Heart right ventricle (tissue), 16 donors: ENCODE data around the gene LANCL3. TPM values are rescaled to one million over a fixed set of nuclear protein-coding genes. Genes with fewer than 3 reads are reported as not detected.
"Not testable (repeated sequence)": the region's sequence is repeated elsewhere in the genome, so short reads cannot be mapped to it uniquely, and the experiment has no call there.

Experiments
- ATAC-seq, 8 donors: fragments of 200-7000 bp; cut with Tn5 transposase; one replicate each; pipeline ENCODE4 v1.9.1; 2020; ENCODE audit warnings: mild to moderate bottlenecking in 8 of 8, moderate library complexity in 8 of 8, moderate number of reproducible peaks in 1 of 8
- DNase-seq, 2 donors: peaks; one replicate each; pipeline ENCODE4 v3.0.0-alpha.2; 2020
- H3K27ac ChIP-seq, 10 donors: fragments of 200-600 bp; sonication (generic) in 2 of 10; one replicate each; pipeline versions ENCODE4 v1.5.0 to v1.8.0; 2020 to 2022; ENCODE audit warnings: mild to moderate bottlenecking in 3 of 10
- H3K27me3 ChIP-seq, 7 donors: fragments of 200-600 bp; one replicate each; pipeline ENCODE4 v1.8.0; 2021 to 2022; ENCODE audit warnings: mild to moderate bottlenecking in 2 of 7
- H3K36me3 ChIP-seq, 9 donors: fragments of 200-600 bp; sonication (generic) in 1 of 9; one replicate each; pipeline versions ENCODE4 v1.5.0 to v1.8.0; 2020 to 2022; ENCODE audit warnings: mild to moderate bottlenecking in 2 of 9
- H3K4me1 ChIP-seq, 9 donors: fragments of 200-600 bp; sonication (generic) in 1 of 9; one replicate each; pipeline versions ENCODE4 v1.5.0 to v1.8.0; 2020 to 2022; ENCODE audit warnings: mild to moderate bottlenecking in 4 of 9
- H3K4me3 ChIP-seq, 10 donors: fragments of 200-600 bp; sonication (generic) in 2 of 10; one replicate each; pipeline versions ENCODE4 v1.5.0 to v1.8.0; 2020 to 2022; ENCODE audit warnings: mild to moderate bottlenecking in 7 of 10, moderate library complexity in 2 of 10
- H3K9me3 ChIP-seq, 11 donors: fragments of 200-600 bp in 10 of 11; sonication (generic) in 2 of 11; one replicate each; pipeline versions ENCODE4 v1.5.0 to v1.8.0; 2013 to 2022; ENCODE audit warnings: mild to moderate bottlenecking in 2 of 11, control low read depth in 1 of 11, moderate library complexity in 1 of 11
- WGBS, 2 donors: extraction: QIAGEN DNeasy Blood & Tissue Kit; methylation state at CpG; one replicate each; pipeline ENCODE4 v1.1.7; 2013; ENCODE audit warnings: inconsistent platforms in 1 of 2; 5-methylcytosine and 5-hydroxymethylcytosine counted together
- intact Hi-C, 10 donors: fragments of 100-400 bp; cut with DNase I; formaldehyde crosslinking; loops; one replicate each; pipeline versions ENCODE4 v1.11.1 to v1.14.2; 2022
- polyA plus RNA-seq, 2 donors: library from polyadenylated mRNA; stranded (reverse); fragments of 200-250 nt; gene quantifications; one replicate each; pipeline ENCODE4 v1.2.3, GENCODE V29; 2013
- total RNA-seq, 10 donors: library from RNA; stranded (reverse); fragmentation: NEBNext Ultra II Directional in 3 of 10; extraction: Animal tissue kit (Norgen Biotek cat#: 25700) in 3 of 10; gene quantifications; one replicate each; pipeline versions ENCODE4 v1.2.1 to v1.2.4, GENCODE V29; 2021 to 2023
- TF ChIP-seq, protein P1 (sequence below), 9 donors: fragments of 200-600 bp; sonication (generic) in 2 of 9; IDR thresholded peaks; one replicate each; pipeline versions ENCODE4 v1.5.0 to v1.8.0; 2021 to 2022; ENCODE audit warnings: antibody characterized with exemption in 9 of 9, mild to moderate bottlenecking in 5 of 9, moderate library complexity in 1 of 9
- donor health status: Arrhythmogenic right ventricular cardiomyopathy.
- donor health status: ischemic (EF 13 %, LVEDD 7.1; RV severe dilation, severe dysfunction).
- donor health status: healthy with polysubstance abuse.
- donor health status: DM: no; HTN: yes; CAD: no.
- donor health status: DM: no; HTN: no; CAD: no.
- donor health status: ischemic (EF 25% LVEDD 6.9; RV normal size, moderate dysfunction).
- donor health status: ischemic (EF 25% LVEDD 5.7; RV mildly dilated, moderate dysfunction).
- donor health status: healthy.
- donor health status: DM: yes; HTN: yes; CAD: no.
- donor health status: Ischemic cardiomyopathy.
- donor health status: ischemic (EF 35%, LVEDD 5.7; RV mildly dilated, moderate dysfunction).
- donor health status: nonischemic (EF 11% LVEDD 7.7; RV severe dilation, severe dysfunction).
- donor health status: DM: yes; HTN: yes; CAD: no.
- donor health status: PGD.
- donor health status: ischemic (EF 29% LVEDD 5.4; RV normal size, mild dysfunction).
- donor health status: nonischemic (EF 23%, LVEDD 6.1; RV moderate dilation, normal function).

The LANCL3 gene
- total and polyA plus RNA-seq, 12 donors: 0.04 to 0.56 (median 0.14) TPM

DNA sequence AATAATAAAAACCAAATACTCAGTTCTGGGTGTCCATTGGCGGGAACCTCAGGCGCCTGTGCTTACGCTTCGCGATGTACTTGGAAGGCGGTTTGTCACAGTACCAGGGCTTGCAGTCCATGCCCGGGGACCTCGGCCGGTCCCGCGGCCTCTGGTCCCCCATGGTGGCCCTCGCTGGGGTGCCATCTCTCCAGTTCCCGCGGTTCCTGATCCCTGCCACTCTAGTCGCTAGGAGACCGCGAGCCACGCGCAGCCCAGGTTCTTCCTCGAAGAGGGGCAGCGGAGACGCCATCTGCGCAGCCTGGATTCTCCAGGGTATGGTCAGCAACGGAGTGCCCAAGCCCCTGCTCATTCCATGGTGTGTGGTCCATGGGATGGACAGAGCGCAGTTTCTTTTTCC lies 26.4 kb upstream of the LANCL3 start:
- DNase-seq: no peak
- no peak for ATAC-seq
- no peaks in the 10 kb centered on the region for H3K4me1 ChIP-seq
- H3K9me3 ChIP-seq: peaks cover 0 to 8% (median 0%) of the 10 kb centered on the region in 11 donors
- intact Hi-C loops: no loop called here
- no peak overlapping the region for H3K27ac ChIP-seq
- H3K36me3 ChIP-seq: no peaks in the 10 kb centered on the region
- no peak overlapping the region for H3K4me3 ChIP-seq
- TF ChIP-seq, protein P1, sequence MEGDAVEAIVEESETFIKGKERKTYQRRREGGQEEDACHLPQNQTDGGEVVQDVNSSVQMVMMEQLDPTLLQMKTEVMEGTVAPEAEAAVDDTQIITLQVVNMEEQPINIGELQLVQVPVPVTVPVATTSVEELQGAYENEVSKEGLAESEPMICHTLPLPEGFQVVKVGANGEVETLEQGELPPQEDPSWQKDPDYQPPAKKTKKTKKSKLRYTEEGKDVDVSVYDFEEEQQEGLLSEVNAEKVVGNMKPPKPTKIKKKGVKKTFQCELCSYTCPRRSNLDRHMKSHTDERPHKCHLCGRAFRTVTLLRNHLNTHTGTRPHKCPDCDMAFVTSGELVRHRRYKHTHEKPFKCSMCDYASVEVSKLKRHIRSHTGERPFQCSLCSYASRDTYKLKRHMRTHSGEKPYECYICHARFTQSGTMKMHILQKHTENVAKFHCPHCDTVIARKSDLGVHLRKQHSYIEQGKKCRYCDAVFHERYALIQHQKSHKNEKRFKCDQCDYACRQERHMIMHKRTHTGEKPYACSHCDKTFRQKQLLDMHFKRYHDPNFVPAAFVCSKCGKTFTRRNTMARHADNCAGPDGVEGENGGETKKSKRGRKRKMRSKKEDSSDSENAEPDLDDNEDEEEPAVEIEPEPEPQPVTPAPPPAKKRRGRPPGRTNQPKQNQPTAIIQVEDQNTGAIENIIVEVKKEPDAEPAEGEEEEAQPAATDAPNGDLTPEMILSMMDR (IDR thresholded peaks at IDR 0.05): no peak
- WGBS, 2 donors: 96 to 97% methylated on average over 25 of the region's 25 CpGs
- peaks cover 0 to 25% (median 0%) of the 10 kb centered on the region in 7 donors for H3K27me3 ChIP-seq

DNA sequence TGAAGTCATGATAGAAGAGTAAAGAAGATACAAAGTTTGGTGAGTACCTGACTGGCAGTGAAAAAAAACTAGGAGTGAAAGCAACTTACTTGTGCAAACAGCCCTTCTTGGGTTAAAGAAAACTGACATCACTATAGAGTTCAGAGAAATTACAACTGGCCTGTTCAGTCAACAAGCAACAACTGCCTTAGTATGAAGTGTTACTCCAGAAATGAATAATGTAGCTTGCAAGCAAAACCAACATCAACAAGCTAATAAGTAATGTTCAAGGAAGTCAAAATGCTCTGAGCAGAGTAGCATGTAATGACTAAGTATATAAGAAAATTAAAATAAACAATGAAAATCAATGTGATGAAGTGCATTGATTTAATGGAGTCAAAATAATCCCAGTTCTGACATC lies 21.8 kb upstream of the LANCL3 start:
- H3K27ac ChIP-seq, H3K9me3 ChIP-seq, DNase-seq, H3K36me3 ChIP-seq, H3K4me1 ChIP-seq, ATAC-seq, intact Hi-C loops, H3K4me3 ChIP-seq: not testable (repeated sequence)
- H3K27me3 ChIP-seq: peaks cover 0 to 27% (median 0%) of the 10 kb centered on the region in 7 donors

DNA sequence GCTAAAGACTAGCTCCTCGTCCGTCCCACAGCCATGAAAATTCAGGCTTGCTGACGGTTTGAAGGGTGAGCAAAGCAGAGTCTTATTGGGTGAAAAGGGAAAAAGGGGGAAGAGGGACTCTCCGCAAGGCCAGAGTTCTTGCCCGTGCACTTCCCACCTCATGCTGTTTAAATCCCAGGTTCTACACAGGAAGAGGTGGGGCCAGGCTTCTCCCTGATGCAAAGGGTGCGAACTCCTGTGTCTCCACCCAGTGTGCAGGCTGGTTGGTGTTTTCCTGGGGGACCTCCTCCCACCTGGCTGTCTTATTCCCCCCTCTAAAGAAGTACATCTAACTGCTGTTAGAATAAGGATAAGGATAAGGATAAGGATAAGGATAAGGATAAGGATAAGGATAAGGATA lies 18.0 kb upstream of the LANCL3 start:
- intact Hi-C loops: no loop called here
- DNase-seq (no peak), ATAC-seq (no peak)
- 55 to 59% methylated on average over 6 of the region's 6 CpGs for WGBS, 2 donors
- Histone ChIP-seq H3K4me1 (no peaks in the 10 kb centered on the region), H3K27ac (no peak overlapping the region), H3K9me3 (no peaks in the 10 kb centered on the region), H3K4me3 (no peak overlapping the region), H3K27me3 (peaks cover 0 to 19% (median 0%) of the 10 kb centered on the region in 7 donors), H3K36me3 (no peaks in the 10 kb centered on the region)
- TF ChIP-seq, protein P1 (IDR thresholded peaks at IDR 0.05): no peak

DNA sequence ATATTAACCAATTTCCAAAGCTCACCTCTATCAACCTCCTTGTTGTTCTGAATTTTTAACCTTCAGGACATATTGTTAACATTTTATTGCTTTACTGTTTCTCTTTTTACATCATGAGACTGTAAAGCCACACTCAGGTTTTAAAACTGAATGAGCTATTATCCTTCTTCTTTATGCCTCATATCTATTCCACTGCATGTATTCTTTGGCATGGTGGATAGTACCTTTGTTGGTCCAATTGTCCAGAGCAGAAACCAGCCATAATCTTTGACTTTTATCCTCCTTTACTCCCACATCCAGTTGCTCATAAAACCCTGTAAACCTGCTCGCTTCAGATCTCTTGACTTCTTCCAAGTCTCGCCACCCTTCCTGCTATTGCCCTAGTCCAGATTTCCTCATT lies 6.2 kb upstream of the LANCL3 start:
- H3K4me1 ChIP-seq, H3K9me3 ChIP-seq, intact Hi-C loops, H3K4me3 ChIP-seq, H3K27me3 ChIP-seq, H3K27ac ChIP-seq, H3K36me3 ChIP-seq, ATAC-seq, DNase-seq: not testable (repeated sequence)
- WGBS, 2 donors: 83 to 90% methylated on average over 2 of the region's 2 CpGs

DNA sequence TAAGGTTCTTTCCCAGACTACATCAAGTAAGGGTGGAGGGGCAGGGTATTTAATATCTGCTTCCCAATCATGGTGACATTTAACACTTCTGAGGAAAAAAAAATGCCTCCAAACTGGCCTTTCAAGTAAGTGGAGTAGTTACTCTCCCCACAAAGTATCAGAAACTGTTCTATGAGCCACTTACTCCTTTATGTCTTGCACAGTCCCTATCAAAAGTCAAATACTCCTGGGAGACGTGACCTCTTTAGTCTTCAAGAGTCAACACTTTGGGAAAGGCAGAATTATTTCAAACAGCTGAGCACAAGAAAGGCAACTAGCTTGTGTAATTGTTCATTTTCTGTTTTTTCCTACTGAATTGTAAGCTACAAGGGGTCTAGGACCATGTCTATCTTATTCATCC lies 1.1 kb upstream of the LANCL3 start:
- H3K9me3 ChIP-seq, DNase-seq, H3K36me3 ChIP-seq, H3K4me1 ChIP-seq, H3K4me3 ChIP-seq, intact Hi-C loops, H3K27ac ChIP-seq, ATAC-seq: not testable (repeated sequence)
- H3K27me3 ChIP-seq: peaks cover 0 to 18% (median 0%) of the 10 kb centered on the region in 7 donors
- no CpG with 5 or more reads among the region's 1 CpG for WGBS, 2 donors

DNA sequence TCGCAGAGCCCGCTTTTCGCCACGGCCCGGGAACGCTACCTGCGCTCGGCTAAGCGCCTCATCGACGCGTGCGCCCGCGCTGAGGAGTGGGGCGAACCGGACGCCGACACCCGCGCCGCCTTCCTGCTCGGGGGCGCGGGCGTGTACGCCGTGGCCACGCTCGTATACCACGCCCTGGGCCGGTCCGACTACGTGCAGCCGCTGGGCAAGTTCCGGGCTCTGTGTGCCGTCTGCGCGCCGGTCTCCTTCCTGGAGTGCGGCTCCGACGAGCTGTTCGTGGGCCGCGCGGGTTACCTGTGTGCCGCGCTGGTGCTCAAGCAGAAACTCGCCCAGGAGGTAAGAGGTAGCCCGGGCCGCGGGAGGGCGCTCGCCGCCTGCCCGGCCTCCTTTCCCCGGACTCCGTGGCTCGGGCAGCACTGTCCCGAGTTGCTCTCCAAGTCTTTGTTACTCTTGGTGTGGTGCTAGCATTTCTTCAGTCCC lies 687 bp downstream of the LANCL3 start:
- H3K9me3 ChIP-seq, H3K36me3 ChIP-seq, H3K4me1 ChIP-seq, intact Hi-C loops, H3K27ac ChIP-seq: not testable (repeated sequence)
- ATAC-seq: peak in 6 of 8 donors; percentile 49 to 91 (median 70)
- Histone ChIP-seq H3K4me3 (peak overlapping the region in 9 of 10 donors; percentile 14 to 51 (median 43)), H3K27me3 (peaks cover 0 to 18% (median 0%) of the 10 kb centered on the region in 7 donors)
- TF ChIP-seq, protein P1 (IDR thresholded peaks at IDR 0.05): peak in 6 of 9 donors; percentile 16 to 42 (median 28)
- DNase-seq: peak; percentile 3 to 15
- WGBS, 2 donors: 2 to 5% methylated on average over 7 to 38 of the region's 61 CpGs

DNA sequence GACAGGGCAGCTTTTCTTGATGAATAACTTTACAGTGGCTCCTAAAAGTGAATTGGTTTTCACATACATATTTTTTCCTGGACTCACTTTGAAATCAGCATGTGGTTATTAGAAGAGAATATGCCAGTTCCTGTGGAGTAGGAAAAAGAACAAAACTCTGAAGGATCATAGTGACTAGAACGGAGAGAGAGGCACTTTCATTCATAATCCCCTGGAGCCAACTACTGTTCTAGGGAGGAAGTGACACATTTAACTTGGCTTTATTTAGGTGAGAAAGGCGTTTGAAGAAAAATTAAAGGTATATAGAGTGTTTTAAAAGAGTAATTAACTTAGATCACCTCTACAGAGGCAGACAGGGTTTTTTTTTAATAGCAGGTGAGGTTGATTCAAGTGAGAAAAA lies 1.7 kb downstream of the LANCL3 start:
- H3K27ac ChIP-seq, H3K4me1 ChIP-seq, intact Hi-C loops, H3K9me3 ChIP-seq, DNase-seq, ATAC-seq, H3K36me3 ChIP-seq, H3K4me3 ChIP-seq: not testable (repeated sequence)
- 20 to 37% methylated on average over 2 of the region's 2 CpGs for WGBS, 2 donors
- H3K27me3 ChIP-seq: peaks cover 0 to 18% (median 0%) of the 10 kb centered on the region in 7 donors
